Measurements from ENCODE around the gene STOML1. TPM values are rescaled to one million over a fixed set of nuclear protein-coding genes. Genes with fewer than 3 reads are reported as not detected.

Gene STOML1
- total and polyA plus RNA-seq, 9 of the 15 experiments (the other 6 are each of a cell fraction or from before 2014, with no cell fraction given): 0.25 to 9.7 (median 4.6) TPM

DNA sequence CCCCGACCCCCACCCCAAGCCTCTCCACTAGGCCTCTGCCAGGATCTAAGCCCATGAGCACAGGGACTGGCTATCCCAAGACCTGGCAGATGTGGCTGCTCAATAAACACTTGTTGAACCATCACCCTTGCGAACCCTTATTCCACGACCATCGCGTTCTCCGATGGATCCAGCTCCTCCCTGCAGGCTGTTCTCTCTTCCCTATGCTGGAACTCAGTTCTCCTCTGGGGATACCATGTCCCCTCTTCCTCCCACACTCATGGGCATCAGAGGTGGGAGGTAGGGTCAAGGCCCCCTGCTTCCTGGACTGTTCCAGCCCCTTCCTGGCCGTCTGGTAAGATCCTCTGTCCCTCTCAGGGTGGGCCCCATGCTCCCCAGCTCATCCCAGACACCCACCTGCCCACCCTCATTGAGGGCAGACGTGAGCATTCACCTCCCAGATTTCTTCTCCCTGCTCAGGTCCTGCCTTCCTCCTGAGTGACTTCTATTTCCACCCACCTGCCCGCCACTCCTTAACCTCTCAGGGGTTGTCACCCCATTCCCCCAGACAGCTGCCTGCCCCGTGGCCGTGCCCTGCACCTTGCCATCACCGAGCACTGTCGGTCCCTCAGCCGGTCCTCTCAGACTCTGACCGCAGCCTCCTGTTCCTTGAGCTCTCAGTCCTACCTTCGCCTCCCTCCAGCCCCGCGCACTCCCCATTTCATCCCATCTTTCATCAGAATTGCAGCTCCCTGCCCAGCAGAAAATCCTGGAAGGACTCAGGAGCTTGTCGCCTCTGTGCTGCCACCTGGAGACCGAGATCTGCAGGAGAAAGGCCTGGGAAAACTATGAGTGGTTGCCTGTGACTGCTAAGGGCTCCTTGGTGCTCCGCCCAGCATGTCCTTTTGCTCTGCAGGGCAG lies 44.4 kb upstream of the STOML1 start (continued):
- TF ChIP-seq, protein P1, sequence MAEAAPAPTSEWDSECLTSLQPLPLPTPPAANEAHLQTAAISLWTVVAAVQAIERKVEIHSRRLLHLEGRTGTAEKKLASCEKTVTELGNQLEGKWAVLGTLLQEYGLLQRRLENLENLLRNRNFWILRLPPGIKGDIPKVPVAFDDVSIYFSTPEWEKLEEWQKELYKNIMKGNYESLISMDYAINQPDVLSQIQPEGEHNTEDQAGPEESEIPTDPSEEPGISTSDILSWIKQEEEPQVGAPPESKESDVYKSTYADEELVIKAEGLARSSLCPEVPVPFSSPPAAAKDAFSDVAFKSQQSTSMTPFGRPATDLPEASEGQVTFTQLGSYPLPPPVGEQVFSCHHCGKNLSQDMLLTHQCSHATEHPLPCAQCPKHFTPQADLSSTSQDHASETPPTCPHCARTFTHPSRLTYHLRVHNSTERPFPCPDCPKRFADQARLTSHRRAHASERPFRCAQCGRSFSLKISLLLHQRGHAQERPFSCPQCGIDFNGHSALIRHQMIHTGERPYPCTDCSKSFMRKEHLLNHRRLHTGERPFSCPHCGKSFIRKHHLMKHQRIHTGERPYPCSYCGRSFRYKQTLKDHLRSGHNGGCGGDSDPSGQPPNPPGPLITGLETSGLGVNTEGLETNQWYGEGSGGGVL (CRISPR knock-in tag; IDR thresholded peaks at IDR 0.05): no peak

DNA sequence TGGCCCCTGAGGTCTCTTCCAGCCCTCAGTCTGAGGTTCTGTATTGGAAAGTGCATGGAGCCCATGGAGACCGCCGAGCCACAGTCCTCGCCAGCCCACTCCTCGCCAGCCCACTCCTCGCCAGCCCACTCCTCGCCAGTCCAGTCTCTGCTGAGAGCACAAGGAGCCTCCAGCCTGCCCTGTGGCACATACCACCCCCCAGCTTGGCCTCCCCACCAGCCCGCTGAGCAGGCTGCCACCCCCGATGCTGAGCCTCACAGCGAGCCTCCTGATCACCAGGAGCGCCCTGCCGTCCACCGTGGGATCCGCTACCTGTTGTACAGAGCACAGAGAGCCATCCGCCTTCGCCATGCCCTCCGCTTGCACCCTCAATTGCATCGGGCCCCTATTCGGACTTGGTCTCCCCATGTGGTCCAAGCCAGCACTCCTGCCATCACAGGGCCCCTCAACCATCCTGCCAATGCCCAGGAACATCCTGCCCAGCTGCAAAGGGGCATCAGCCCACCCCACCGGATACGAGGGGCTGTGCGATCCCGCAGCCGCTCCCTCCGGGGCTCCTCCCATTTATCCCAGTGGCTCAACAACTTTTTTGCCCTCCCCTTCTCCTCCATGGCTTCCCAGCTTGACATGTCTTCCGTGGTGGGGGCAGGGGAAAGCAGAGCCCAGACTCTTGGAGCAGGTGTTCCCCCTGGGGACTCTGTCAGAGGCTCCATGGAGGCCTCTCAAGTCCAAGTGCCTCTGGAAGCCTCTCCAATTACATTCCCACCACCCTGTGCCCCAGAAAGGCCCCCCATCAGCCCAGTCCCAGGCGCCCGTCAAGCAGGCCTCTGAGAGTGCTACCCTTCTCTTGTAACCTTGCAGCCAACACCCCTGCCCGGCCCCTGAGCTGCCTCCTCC lies 43.3 kb upstream of the STOML1 start:
- POLR2A ChIA-PET: interaction anchor here (0.8 to 1.0 kb wide), 2 partner anchors 8 to 10 kb away, joined by 3 to 5 read pairs; no protein-coding TSS in a partner anchor

More for the DNA sequence above, 43.3 kb upstream of the STOML1 start:
- FAIRE-seq (no peak), DNase-seq (ENCODE audit: extremely low read depth in 1 of 4, low spot score in 3 of 4) (no peak), ATAC-seq (no peak)
- CTCF ChIA-PET (ENCODE audit: low intra/inter-chr PET ratio): no interaction called here
- Histone ChIP-seq H3K79me2 (ENCODE audit: control insufficient read depth, insufficient read depth, low read length) (no peaks in the 10 kb centered on the region), H3K4me3 (no peak overlapping the region), H3K27me3 (ENCODE audit: control insufficient read depth in 2 of 2, insufficient read depth in 2 of 2, low read length in 2 of 2) (peaks cover 0 to 6% of the 10 kb centered on the region in 2 experiments; a peak in 3 of 5 replicates), H3K9me1 (ENCODE audit: control insufficient read depth, insufficient read depth, low read length) (peaks cover 3% of the 10 kb centered on the region), H2AFZ (ENCODE audit: low read depth, low read length) (no peak overlapping the region), H3K9ac (ENCODE audit: insufficient read depth in 1 of 2, low read depth in 2 of 2, low read length in 2 of 2) (no peak overlapping the region), H3K9me3 (replicated peaks; ENCODE audit: control insufficient read depth, insufficient read depth, low read depth, low read length) (no peaks in the 10 kb centered on the region), H3K27ac (ENCODE audit: extremely low read depth, low read depth, low read length) (no peak overlapping the region), H3K4me1 (replicated peaks in 1 of 2; ENCODE audit: control insufficient read depth in 2 of 2, insufficient read depth in 2 of 2, low read length in 2 of 2) (peaks cover 4 to 15% of the 10 kb centered on the region in 2 experiments; a peak in 3 of 5 replicates), H3K4me2 (ENCODE audit: insufficient read depth, low read length) (no peak overlapping the region), H3K36me3 (ENCODE audit: control insufficient read depth, insufficient read depth, low read length) (peaks cover 51% of the 10 kb centered on the region; the same call in 1 of the 3 replicates), H4K20me1 (replicated peaks; ENCODE audit: control insufficient read depth, insufficient read depth, low read length) (peaks cover 20% of the 10 kb centered on the region)
- 87% methylated on average over 20 of the region's 28 CpGs for WGBS (ENCODE audit: insufficient coverage, low coverage, missing lambda C conversion rate)
- TF ChIP-seq POLR2AphosphoS5 (IDR thresholded peaks at IDR 0.05; ENCODE audit: control insufficient read depth, insufficient read depth, low read depth, low read length): no peak
- no peak for TF ChIP-seq RHOXF2B (CRISPR knock-in tag; conservative IDR thresholded peaks at IDR 0.05)
- TF ChIP-seq, protein P2, sequence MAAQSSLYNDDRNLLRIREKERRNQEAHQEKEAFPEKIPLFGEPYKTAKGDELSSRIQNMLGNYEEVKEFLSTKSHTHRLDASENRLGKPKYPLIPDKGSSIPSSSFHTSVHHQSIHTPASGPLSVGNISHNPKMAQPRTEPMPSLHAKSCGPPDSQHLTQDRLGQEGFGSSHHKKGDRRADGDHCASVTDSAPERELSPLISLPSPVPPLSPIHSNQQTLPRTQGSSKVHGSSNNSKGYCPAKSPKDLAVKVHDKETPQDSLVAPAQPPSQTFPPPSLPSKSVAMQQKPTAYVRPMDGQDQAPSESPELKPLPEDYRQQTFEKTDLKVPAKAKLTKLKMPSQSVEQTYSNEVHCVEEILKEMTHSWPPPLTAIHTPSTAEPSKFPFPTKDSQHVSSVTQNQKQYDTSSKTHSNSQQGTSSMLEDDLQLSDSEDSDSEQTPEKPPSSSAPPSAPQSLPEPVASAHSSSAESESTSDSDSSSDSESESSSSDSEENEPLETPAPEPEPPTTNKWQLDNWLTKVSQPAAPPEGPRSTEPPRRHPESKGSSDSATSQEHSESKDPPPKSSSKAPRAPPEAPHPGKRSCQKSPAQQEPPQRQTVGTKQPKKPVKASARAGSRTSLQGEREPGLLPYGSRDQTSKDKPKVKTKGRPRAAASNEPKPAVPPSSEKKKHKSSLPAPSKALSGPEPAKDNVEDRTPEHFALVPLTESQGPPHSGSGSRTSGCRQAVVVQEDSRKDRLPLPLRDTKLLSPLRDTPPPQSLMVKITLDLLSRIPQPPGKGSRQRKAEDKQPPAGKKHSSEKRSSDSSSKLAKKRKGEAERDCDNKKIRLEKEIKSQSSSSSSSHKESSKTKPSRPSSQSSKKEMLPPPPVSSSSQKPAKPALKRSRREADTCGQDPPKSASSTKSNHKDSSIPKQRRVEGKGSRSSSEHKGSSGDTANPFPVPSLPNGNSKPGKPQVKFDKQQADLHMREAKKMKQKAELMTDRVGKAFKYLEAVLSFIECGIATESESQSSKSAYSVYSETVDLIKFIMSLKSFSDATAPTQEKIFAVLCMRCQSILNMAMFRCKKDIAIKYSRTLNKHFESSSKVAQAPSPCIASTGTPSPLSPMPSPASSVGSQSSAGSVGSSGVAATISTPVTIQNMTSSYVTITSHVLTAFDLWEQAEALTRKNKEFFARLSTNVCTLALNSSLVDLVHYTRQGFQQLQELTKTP (IDR thresholded peaks at IDR 0.05; ENCODE audit: low read depth in 1 of 2, partially characterized antibody in 2 of 2): no peak
- no peak for TF ChIP-seq ZNF830 (CRISPR knock-in tag; IDR thresholded peaks at IDR 0.05)
- TF ChIP-seq NCOA6 (IDR thresholded peaks at IDR 0.05): no peak
- TF ChIP-seq GATA2 (CRISPR knock-in tag; IDR thresholded peaks at IDR 0.05): no peak
- no peak for TF ChIP-seq SAFB (IDR thresholded peaks at IDR 0.05; ENCODE audit: borderline replicate concordance, low read depth, low read length)
- no TSS peak for BruUV-seq (replicated peaks)
- in situ Hi-C loops (cut with MboI) (loop anchor here (5.0 kb wide), 1 partner anchor 58 kb away; no protein-coding TSS in a partner anchor), intact Hi-C loops (cut with micrococcal nuclease) (loop anchor here (5.0 kb wide), 1 partner anchor 43 kb away; the partner anchor contains the start of genes PML and STOML1)
